Activated CD8-positive, alpha-beta memory T cell treated with anti-CD3 and anti-CD28 coated beads, Interleukin-2, amount 50 U/mL, for 4 hours (primary cell): ENCODE results near the gene SLC35A3.
"Not testable (repeated sequence)": the region's sequence is repeated elsewhere in the genome, so short reads cannot be mapped to it uniquely, and the experiment has no call there.

ENCODE experiments used
- DNase-seq: peaks from one replicate; pipeline ENCODE4 v3.0.0-alpha.2; 2020

Gene SLC35A3

DNA sequence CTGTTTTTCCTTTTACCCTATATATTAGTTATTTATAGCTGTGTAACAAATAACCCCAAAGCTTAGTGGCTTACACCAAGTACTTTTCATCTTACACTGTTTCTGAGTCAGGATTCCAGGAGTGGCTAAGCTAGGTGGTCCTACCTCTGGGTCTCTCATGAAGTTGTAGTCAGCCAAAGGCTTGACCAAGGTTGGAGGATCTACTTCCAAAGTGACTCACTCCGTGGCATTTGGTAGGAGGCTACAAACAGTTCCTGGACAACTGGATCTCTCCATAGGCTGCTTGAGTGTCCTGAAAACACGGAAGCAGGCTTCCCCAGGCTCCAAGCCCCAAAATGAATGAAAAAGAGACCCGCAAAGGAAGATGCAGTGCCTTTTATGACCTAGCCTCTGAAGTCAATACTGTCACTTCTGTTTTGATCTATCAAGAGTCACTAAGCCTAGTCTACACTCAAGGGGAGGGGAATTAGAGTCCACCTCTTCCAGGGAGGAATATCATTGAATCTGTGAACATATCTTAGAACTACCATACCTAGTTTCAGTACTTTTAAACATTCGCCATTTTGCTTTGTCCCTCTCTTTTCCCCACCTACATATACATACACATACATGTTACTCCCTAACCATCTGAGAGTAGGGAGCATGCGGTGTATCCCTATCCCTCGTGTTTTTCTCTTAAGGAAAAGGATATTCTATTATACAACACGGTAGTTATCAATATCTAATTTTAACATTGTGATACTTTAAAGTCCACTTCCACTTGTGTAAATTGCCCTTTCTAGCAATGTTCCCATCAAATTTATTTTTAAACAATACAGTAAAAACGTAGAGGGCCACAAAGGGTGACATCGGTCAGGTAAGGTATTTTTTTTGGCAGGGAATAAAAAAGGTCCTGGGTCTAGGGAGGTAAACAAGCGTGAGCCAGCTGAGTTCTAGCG, 67.2 kb downstream of the SLC35A3 start:
- no peak for DNase-seq

DNA sequence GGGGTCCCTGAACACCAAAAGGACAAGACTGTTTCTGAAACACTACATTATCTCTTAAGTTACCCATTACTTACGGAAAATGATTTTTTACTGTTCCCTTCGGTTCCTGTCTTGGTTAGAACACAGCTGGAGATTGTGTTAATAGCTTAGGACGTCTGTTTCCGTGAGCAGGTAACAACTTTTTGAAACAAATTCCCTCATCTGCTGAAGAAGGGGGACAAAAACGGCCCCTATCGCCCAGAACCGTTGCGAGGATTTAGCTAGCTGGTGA, 67.8 kb downstream of the SLC35A3 start:
- no peak for DNase-seq

DNA sequence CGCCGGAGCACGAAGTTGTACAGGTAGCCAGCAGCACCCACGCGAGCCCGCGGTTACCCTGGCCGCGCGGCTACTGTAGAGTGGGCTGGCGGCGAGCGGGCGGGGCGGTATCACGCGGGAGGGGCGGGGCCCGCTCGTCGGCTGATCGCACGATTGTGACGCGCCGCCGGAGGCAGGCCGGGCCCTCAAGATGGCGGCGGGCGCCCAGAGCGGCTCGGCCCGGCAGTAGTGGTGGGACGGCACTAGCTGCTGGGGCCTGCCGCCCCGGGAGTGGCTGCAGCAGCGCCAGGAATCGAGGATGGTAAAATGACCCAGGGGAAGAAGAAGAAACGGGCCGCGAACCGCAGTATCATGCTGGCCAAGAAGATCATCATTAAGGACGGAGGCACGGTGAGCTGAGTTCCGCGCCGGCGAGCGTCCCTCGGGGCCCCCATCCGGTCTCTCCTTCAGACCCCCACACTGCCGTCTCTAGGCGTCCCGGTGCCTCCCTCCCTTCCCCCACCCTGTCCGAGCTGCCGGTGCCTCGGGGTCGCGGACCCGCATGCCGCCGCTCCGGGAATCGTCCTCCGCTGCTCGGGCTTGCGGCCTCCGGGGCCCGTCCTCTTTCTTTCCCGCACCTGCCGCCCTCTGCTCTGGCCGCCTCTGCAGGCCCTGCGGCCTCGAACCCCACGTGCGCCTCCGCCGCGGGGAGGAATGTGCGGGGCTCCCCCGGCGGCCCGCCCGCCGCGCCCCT, 68.3 kb downstream of the SLC35A3 start:
- DNase-seq = peak; percentile 89

DNA sequence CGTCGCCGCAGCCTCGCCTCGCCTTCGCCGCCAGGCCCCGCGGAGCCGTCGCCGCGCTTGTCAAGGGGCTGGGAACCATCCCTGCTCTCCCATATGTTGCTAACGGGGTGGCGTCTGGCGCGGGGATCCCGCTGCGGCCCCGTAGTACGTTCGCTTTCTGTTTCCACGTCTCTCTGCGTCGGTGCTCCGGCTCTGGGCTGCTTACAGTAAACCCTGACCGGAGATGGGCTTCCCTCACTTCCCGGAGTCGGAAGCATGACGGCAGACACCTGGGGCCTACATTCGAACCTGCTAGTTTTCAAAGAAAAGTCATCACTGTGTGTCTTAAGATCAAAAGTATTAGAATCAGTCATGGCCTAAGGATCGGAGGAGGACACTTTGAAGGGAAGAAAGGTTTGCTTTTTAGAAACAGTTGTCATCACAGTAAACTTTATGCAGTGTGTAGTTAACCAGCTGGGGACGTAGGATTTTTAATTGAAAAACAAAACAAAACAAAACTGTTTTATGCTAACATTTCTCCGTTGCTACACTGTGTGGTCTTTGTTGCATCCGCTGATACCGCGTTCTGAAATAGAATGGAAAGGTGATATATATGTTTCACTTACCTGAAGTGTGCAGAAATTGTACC, 69.0 kb downstream of the SLC35A3 start:
- peak; percentile 69 for DNase-seq

DNA sequence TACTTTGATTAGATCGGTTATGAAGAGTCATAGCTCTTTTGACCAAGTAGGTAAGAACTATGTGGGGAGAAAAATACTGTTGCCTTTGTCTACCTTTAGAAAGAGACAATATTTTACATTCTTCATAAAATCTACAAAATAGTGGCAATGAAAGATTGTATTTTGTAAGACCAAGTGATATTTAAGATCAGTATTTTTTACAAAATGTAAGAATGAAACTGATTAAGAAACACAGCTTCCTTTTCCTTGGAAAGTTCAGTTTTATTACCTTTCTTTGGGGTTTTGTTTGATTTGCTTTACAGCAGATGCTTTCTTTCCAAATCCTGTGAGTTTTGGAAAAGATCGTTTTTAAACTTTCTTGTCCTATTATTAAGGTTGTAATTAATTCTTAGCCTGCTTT, 69.8 kb downstream of the SLC35A3 start:
- DNase-seq = no peak

DNA sequence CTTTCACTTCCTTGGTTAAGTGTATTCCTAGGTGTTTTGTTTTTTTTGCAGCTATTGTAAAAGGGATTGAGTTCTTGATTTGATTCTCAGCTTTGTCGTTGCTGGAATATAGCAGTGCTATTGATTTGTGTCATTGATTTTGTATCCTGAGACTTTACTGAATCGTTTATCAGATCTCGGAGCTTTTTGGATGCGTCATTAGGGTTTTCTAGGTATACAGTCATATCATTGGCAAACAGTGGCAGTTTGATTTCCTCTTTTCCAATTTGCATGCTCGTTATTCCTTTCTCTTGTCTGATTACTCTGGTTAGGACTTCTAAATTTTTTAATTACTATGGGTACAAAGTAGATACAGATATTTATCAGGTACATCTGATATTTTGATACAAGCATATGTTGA, 75.4 kb downstream of the SLC35A3 start:
- no peak for DNase-seq

DNA sequence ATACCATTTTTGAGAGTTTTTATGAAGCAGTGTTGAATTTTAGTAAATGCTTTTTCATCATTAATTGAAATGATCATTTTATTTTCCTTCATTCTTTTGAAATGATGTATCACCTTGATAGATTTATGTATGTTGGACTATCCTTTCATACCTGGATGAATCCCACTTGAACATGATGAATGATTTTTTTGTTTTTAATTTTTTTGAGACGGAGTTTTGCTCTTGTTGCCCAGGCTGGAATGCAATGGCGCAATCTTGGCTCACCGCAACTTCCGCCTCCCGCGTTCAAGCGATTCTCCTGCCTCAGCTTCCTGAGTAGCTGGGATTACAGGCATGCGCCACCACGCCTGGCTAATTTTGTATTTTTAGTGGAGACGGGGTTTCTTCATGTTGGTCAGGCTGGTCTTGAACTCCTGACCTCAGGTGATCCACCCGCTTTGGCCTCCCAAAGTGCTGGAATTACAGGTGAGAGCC, 77.5 kb downstream of the SLC35A3 start:
- not testable (repeated sequence) for DNase-seq

DNA sequence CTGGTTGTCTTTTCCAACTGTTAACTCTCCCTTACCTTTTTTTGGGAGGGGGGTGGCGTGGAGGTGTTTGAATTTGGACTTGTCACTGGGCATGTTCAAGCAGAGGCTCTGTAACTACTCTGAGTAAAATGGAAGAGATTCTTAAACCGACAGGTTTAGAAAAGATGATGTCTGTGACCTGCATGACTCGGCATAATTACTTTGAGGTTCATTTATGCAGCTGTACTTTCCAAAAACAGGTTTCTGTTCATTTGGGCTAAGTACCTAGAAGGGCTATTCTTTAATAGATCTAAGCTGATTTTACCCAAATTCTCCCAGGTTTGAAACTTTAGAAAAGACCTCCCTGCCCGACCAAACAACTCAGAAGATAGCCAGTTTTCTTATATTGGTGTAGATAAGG, 80.3 kb downstream of the SLC35A3 start:
- no peak for DNase-seq

DNA sequence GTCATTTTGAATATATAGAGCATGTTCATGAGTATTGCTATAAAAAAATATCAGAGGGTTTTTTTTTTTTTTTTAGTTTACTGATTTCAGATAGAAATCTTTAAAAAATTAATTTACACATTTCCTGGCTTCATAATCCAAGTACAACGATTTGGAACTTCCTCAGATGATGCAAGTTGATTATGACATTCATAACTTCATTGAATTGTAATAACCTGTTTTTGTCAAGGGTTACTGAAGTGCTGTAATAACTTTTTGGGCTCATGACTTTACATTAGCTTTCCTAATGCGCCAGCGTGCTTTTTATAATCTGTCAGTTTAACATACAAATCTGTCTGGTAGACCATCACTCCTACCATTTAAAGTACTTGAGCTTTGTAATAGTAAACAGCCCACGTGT, 81.6 kb downstream of the SLC35A3 start:
- DNase-seq = no peak

DNA sequence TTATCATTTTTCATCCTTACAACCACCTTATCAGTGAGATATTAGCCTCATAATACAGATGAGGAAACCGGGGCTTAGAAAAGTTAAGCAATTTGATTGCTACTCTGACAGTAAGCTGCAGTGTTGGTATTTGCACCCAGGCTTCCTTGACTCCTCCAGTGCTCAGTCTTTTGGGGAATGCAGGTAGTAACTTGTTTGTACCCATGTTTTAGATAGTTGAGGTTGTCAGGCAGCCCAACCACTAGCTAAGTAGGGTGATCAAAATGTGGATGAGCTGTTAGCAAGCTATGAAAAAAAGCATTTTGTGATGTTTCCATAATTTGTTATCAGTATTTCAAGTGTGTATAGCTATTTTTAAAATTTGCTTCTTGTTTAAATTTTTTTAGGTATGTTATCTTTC, 82.1 kb downstream of the SLC35A3 start:
- DNase-seq = no peak

DNA sequence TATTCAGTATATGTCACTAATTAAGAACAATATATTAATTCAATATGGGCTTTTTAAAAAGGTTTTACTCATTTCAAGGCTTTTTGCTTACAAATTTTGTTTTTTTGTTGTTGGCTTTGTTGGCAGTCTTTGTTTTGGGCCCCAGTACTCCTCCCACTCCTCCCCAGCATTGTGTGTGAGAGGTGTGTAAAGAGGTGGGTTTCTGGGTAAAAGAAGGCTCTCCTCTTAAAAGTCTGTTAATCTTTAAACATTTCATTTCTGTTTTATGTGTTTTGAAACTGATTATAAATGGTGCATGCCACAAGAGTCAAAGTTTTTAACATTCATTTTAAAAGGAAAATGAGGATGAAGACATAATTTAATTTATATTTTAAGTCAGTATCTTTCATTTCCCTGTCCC, 83.3 kb downstream of the SLC35A3 start:
- no peak for DNase-seq

DNA sequence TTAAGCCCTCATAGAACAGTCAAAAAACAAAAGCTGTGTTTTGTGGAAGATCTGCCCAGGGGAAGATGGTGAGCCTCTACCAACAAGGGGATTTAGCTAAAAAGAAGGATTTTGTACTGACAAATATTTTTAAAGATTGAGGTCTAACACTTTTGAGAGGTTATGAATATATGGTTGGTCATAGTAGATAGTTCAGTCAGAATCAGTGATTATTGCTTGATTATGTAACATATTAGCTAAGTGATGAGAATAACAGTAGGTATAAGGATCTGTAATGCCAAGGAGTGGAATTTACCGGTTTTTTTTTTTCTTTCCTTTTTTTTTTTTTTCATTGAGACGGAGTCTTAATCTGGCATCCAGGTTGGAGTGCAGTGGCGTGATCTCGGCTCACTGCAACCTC, 83.9 kb downstream of the SLC35A3 start:
- no peak for DNase-seq

DNA sequence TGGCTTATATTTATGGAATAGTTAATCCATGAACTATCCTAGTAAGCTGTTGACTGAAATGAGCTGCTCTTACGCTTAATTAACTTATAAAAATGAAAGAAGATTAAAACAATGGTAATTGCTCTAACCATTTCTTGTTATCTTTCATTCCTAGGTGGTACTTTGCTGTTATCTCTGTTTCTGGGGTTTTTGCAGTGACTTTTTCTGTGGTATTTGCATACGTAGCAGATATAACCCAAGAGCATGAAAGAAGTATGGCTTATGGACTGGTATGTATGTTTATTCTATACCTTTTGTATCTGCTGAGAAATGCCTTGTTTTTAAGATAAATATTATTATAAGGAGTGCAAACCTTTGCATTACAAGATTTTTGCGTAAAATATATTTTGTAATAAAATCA, 91.9 kb downstream of the SLC35A3 start:
- no peak for DNase-seq

DNA sequence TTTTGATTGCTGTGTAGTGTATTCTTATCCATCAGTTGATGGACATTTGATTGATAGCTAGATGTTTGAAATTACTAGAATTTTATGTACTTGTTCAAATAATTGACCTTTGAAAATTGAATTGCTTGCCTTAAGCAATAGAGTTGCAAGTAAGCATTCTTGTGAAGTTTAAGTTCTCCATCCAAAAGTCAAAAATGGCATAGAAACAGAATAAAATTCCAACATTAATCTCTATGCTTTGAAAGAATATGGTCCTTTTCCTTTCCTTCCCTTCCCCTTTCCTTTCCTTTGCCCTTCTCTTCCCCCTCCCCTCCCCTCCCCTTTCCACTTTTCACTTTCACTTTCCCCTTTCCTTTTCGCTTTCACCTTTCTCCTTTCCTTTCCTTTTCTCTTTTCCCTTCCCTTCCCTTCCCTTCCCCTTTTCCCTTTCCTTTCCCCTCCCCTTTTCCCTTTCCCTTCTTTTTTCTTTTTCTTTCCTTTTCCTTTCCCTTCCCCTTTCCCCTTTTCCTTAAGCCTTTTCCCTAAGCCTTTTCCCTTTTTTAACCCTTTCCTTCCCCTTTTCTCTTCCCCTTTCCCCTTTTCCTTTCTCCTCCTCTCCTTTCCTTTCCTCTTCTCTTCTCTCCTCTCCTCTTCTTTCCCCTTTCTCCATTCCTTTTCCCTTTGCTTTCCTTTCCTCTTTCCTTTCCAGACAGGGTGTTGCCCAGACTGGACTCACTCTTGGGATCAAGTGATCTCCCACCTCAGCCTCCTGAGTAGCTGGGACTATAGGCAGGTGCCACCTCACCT, 95.6 kb downstream of the SLC35A3 start:
- no peak for DNase-seq

DNA sequence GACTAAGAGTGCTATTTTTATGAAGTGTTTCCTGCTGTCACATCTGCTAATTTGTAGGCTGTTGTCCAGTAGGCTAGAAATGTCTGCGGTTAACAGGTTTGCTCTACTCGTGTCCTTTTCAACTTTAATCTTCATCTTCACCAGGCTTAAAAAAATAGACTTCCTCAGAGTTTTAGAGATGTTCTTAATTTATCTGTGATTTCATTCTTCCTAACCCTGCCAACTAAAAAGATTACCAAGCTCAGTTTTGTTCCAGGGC, 96.1 kb downstream of the SLC35A3 start:
- DNase-seq = no peak

DNA sequence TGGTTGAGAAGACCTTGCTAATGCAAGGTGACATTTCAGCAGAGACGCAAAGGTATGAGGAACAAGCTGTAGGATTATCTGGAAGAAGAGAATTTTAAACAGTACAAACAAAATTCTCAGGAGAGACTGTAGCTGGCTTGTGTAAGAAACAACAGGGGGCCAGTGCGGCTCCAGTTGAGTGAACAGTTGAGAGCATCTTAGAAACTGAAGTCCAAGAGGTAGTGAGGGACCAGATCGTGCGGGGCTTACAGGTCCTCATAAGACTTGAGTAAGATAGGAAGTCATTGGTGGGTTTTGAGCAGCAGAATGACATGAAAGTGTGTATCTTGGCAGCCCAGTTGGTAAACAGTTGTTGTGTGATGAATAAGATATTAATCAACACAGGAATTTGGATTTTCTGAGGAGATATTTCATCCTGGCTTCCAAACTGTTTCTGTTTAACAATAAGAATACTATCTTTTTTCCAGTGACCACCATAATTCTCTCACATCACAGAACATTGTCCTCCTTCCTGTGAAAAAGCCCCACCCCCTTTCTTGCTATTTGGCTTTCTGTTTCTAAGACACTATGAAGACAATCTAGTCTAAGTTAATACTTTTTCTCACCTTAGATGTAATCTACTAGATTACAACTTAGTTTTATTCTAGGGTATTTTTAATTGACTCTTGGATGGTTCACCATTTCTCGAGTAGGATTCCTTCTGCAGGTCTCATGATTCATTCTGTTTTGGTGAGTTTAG, 100.6 kb downstream of the SLC35A3 start:
- no peak for DNase-seq

DNA sequence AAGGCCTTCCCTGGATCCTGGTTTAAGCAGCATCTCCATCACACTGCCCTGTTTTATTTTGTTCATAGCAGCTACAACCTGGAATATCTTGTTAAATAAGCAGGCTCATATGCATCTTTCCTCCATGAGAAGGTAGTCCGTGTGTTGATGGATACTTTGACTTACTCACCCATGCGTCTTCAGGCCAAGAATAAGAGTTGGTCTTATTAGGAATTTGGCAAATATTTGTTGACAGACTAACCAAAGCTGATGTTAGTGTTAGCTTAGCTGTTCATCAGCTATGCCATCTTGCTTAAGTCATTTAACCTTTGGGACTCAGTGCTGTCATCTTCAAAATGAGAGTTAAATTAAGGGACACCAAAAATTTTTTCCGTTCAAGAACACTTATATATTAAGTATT, 103.7 kb downstream of the SLC35A3 start:
- DNase-seq = no peak

DNA sequence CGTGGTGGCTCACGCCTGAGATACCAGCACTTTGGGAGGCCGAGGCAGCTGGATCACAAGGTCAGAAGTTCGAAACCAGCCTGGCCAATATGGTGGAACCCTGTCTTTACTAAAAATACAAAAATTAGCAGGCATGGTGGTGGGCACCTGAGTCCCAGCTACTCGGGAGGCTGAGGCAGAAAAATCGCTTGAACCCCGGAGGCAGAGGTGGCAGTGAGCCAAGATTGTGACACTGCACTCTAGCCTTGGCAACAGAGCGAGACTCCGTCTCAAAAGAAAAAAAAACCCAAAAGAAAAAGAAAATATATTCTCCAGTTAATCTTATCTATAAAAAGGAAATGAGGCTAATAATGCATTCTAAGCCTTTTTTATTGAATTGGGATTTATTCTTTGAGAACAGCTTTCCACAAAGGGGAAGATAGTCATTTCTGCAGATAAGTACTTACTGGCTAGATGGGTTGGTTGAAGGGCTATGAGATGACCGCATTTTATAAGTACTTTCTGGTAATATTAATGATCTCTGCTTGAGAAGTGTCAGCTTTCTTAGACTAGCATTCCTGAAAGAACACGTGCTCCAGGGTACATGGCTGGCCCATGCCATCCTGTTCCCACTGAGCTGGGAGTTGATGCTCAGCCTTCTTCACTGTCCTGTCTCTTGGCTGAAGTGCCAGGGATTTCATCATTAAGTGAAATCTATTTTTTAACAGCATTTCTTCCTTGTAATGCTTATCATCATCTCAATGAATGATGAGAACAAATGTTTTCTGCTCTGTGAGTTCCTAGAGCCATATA, 105.0 kb downstream of the SLC35A3 start:
- DNase-seq = no peak

DNA sequence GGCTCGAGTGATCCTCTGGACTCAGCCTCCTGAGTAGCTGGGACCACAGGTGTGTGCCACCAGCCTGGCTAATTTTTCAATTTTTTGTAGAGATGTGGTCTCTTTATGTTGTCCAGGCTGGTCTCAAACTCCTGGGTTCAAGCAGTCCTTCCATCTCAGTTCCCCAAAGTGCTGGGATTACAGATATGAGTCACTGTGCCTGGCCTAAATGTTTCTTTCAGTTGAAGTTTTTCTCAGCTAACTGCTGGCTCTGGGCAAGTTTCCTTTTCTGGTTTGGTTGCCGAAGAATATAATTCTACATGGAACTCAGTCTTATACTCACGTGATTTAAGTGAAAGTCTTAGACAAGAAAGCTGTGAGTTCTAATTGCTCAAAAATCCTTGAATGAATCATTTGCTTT, 106.0 kb downstream of the SLC35A3 start:
- DNase-seq = no peak

DNA sequence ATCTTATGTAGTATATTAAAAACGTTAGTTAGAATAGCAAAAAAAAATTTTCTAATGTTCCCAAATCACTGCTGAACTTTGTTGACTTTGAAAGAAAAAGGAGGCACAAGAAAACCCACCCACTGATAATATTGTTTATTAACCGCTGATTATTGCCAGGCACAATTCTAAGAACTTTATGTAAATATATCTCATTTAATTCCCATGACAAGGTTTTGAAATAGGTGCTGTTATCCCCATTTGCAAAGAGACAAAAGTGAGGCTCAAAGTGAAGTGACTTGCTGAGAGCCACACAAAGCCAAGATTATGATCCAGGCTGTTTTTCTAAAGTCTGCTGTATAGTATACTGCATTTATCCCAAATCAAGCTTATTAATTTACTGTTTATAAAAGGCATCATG, 106.5 kb downstream of the SLC35A3 start:
- no peak for DNase-seq

DNA sequence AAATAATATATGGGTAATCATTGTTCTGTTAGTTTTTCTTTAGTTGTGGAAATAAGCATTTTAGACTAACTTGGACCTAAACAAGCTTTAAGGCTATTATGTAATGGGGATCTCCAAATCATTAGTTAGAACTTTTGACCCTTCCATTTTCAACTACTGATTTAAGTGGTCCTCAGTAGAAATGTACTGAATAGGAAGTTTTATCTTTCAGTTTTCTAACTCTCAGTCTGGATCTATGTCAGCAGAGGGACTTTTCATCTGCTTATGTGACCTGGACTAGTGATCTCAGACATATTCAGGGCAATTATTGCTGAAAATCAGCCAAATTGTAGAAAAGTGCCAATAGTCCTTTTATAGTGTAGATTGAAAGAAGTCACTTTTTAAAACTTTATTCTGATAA, 106.9 kb downstream of the SLC35A3 start:
- DNase-seq = no peak

DNA sequence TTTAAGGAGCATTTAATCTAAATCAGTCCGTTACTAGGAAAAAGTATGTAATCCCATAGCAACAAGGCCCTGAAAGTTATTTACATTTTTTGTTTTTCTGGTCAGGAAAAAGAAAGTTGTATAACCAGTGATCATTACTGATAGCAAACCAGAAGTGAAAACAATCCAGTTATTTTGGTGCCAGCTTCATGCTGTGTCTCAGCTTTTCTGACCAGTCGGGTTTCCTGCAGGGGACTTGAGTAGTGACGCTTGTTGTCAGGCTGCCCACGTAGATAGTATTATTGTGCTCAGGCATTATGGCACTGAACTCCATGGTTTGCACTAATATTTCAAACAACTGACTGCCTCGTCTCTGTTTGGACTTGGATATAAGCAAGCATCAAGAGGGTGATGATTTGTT, 107.7 kb downstream of the SLC35A3 start:
- DNase-seq = no peak
